Left kidney (tissue), 2 donors: ENCODE measurements around the gene BTBD7. TPM values are rescaled to one million over a fixed set of nuclear protein-coding genes. Genes with fewer than 3 reads are reported as not detected.
A peak's percentile ranks its signal among the peaks of the same experiment; 100 is the strongest.
"Not testable (repeated sequence)": the region's sequence is repeated elsewhere in the genome, so short reads cannot be mapped to it uniquely, and the experiment has no call there.

ENCODE experiments used
- DNase-seq: peaks from one replicate; pipeline ENCODE4 v3.0.0-alpha.2; 2013
- polyA plus RNA-seq: library from polyadenylated mRNA; unstranded; fragments of 120-200 nt; gene quantifications from one replicate; pipeline ENCODE4 v1.2.1, GENCODE V29; 2013; ENCODE audit not compliant: insufficient read length

The BTBD7 gene
- polyA plus RNA-seq, 1 donor, result 62.0 TPM

GRCh38 chr14:93246534-93246933, 86.3 kb downstream of the BTBD7 start:
- no peak for DNase-seq

GRCh38 chr14:93245764-93246420, 86.9 kb downstream of the BTBD7 start:
- no peak for DNase-seq

- DNase-seq, result no peak
Measured at GRCh38 chr14:93240678-93241000, 92.2 kb downstream of the BTBD7 start.

- DNase-seq, result no peak
Measured at GRCh38 chr14:93239869-93240677, 92.8 kb downstream of the BTBD7 start.

- no peak for DNase-seq
Measured at GRCh38 chr14:93234798-93235197, 98.0 kb downstream of the BTBD7 start.

DNA sequence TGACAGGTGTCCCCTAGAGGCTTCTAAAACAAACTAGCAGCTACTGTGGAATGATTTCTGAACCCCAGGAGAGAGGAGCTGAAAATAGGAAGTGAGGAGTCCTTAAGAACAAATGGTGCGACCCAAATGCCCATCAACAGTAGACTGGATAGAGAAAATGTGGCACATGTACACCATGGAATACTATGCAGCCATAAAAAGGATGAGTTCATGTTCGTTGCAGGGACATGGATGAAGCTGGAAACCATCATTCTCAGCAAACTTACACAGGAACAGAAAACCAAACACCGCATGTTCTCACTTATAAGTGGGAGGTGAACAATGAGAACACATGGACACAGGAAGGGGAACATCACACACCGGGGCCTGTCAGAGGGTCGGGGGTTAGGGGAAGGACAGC, 99.8 kb downstream of the BTBD7 start:
- DNase-seq, result not testable (repeated sequence)

- DNase-seq, result no peak
Measured at GRCh38 chr14:93232159-93232558, 100.7 kb downstream of the BTBD7 start.

GRCh38 chr14:93231129-93231979, 101.5 kb downstream of the BTBD7 start:
- peak; percentile 25 for DNase-seq

- DNase-seq, result no peak
Measured at GRCh38 chr14:93230539-93230938, 102.3 kb downstream of the BTBD7 start.

DNA sequence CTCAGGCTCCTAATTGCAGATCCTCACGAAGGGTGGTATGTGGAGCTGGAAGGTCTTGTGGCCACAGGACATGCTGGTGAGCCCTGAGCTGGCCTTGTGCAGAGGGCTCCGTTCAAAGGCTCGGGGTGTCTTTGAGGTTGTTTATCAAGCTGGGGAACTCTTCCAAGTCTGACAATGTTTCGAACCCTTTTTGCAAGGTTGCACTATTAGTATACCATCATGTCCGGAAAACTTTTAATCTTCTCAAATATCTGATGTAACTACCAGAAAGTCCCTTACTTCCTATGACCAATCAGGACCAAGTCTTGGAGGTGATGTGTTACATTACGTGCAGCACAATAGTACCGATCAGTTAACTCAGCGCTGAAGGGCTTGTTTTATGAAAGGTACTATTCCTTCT, 104.3 kb downstream of the BTBD7 start:
- no peak for DNase-seq

- DNase-seq, result no peak
Measured at GRCh38 chr14:93223565-93223964, 109.3 kb downstream of the BTBD7 start.

DNA sequence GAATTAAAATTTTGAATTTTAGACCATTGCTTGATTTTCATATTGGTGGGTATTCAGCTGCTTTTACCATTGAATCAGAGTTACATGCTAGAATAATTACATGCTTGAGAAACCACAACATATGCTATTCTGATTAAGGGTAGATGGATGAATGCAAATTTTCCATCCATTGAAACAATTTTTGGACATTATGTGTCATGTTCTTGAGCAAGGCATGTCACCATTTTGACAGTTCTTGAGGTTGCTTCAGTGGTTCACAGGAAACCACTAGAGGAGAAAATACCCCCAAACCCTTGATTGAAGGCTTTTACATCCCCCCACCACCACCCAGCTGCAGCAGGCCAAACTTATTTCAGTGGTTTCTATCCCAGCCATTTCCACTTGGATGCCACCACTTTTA, 112.3 kb downstream of the BTBD7 start:
- no peak for DNase-seq

GRCh38 chr14:93219103-93219726, 113.6 kb downstream of the BTBD7 start:
- DNase-seq, result peak; percentile 46

DNA sequence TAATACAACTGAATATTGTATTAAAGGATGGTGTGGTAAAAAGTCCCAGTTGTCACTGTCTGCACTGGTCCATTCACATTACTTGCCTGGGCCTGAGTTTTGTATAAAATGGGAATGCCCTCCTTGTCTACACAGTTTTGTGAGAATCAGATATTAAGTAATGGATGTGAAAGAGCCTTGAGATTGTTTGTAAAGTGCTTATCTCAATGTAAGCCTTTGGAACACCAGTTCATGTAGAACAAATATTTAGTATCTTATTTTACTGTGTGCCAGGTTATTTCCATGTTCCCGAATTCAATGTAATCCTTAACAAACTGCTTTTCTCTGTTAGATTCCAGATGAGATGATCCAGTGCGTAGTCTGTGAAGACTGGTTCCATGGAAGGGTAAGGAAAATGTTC, 118.2 kb downstream of the BTBD7 start:
- DNase-seq, result no peak

- no peak for DNase-seq
Measured at GRCh38 chr14:93212432-93212831, 120.4 kb downstream of the BTBD7 start.

DNA sequence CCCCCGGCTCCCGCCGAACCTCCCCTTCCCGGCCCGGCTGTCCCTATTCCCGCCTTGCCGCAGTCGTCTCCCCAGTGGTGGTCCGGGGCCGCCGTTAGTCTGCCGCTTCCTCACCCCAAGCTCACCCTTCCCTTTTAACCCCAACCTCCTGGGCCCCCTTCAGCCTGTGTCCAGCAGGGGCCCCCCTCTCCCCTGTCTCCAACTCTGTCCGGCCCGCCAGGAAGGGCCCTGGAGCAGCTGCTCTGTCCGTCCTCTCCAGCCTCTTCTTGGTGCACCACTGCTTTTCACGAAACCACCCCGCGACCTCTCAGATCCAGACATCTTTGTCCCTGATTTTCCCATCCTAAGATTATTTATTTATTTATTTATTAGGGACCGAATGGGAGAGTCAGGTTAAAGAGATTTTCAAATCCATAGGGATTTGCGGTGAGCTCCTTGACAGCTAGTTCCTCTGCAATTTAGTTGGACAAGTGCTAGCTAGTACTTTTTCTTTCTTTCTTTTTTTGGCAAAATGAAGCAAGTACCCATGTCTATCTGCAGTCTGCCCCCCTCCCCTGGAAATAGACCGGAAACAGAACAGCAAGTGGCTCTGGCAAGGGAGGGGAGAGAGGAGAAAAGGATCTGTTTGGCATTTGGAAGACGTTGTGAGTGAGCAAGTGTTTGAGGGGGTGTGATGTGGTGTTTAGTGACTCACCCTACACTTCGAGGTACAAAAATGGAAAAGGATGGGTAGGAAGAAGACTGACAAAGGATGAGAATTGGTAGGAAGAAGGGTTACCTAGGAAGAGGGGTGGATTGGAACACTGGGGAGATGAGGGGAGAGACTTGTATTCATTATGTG, 125.1 kb downstream of the BTBD7 start:
- peak; percentile 52 for DNase-seq

DNA sequence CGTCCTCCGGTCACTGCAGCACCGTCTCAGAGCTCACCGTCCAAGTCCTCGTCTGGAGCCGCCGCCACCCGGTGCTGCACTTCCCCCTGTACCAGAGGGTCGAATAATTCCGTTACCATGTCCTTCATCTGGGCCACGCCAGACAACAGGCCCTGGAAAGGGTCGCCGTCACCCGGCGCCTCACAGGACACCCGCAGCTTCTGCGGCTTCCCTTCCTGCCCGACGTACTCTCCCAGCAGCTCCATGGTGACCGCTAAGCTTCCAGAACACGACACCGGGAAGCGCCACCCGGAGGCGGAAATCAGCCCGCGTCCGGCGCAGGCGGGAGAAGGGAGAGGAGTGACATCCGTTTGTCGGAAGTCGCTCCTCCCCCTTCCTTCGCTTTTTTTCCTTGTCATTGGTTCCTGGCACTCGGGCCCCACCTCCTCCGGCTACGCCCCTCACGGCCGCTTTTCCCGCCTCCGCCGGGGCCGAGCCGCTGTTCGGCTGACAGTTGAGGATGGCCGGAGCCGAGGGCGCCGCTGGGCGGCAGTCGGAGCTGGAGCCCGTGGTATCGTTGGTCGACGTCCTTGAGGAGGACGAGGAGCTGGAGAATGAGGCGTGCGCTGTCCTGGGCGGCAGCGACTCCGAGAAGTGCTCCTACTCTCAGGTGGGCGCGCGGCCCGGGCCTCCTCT, 125.9 kb downstream of the BTBD7 start, which contains the start of the genes GON7 and UBR7:
Gene GON7, minus strand, starts transcription at position 273 of the 675 bp plus-strand sequence. Its CDS starts 28 bp downstream, at position 245.
Gene UBR7, plus strand, starts transcription at position 464 of the 675 bp plus-strand sequence. Its CDS starts 36 bp downstream, at position 500.
- DNase-seq, result peak; percentile 97

DNA sequence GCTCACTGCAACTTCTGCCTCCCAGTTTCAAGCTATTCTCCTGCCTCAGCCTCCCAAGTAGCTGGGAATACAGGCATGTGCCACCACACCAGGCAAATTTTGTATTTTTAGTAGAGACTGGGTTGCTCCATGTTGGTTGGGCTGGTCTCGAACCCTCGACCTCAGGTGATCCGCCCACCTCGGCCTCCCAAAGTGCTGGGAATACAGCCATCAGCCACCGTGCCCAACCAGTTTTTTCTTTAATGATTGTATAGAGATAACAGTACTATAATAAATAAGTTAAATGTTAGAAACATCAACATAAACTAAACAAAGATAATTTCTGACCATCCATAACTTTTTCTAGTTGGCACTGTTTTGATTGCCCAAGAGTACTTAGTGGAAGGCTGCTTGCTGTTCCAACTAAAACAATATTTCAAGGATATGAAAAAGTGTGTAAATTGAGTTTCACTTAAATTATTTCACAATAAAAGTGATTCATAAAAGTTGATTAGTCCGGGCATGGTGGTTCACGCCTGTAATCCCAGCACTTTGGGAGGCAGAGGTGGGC, 131.6 kb downstream of the BTBD7 start:
- DNase-seq, result no peak

GRCh38 chr14:93200553-93200952, 132.3 kb downstream of the BTBD7 start:
- no peak for DNase-seq

DNA sequence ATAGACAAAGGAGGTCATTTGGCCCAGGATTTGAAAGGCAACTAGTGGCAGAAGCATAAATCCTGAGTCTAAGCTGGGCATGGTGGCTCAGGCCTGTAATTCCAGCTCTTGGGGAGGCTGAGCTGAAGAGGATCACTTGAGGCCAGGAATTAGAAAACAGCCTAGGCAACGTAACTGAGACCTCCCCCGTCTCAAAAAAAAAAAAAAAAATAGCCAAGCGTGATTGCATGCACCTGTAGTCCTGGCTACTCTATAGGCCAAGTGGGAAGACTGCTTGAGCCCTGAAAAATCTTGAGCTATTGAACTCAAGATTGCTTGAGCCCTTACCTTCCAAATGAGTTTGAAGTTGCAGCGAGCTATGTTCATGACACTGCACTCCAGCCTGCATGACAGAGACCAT, 133.8 kb downstream of the BTBD7 start:
- DNase-seq, result no peak
